Non-pigmented ciliary epithelial cell (primary cell): Measurements from ENCODE around the gene TBXAS1.

Experiments
- DNase-seq: peaks from one replicate; pipeline ENCODE4 v3.0.0-alpha.2; 2010; ENCODE audit warnings: low read depth

Gene TBXAS1

DNA sequence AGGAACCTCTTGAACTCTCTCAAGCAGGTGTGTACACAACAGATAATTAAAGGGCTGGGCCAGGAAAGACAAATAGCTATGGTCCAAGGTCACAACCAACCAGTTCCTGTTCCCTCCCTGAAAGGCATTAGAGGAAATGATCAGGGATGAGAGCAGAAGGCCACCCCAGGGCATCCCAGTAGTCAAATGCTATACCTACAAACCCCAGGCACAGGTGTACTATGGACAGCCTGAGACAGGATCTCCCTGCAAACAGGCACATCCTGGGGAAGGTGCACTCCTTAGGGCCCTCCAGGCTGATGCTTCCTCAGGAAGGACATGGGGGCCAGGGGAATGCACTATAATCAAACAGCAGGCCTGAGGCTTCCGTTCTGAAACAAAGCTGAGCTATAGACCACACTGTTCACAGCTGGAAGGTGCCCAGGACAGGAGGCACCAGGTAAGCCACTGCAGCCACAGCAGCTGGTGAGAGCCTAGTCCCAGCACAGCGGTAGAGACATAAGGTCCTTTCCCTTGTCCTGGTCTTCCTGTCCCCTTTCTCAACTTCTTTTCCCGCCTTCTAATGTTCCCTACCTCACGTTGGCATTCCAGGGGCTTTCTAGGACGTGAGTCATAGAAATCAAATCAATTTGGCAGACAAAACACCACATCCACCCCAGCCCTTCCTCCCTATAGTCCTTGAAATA lies 220.4 kb downstream of the TBXAS1 start:
- no peak for DNase-seq

- no peak for DNase-seq
These were observed 221.0 kb downstream of the TBXAS1 start for GRCh38 chr7:140050100-140050499.

DNA sequence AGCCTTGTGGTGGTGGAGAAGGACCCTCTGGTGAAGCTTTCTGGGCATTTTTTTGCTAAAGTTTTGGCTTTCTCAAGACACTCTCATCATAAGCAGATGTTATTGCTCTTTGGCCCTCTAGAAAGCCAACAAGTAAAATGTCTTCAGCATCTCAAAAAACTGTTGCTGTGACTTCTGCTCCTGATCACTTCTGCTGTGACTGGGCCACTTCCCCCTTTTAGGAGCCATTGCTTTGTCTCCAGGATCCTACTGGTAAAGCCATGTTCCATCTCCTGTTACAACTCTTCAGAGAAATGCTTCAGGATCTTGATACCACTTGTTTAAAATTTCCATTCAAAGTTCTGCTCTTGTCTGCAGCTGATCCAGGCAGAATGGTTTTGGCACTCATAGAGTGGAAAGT lies 222.8 kb downstream of the TBXAS1 start:
- no peak for DNase-seq

- no peak for DNase-seq
These were observed 224.9 kb downstream of the TBXAS1 start for GRCh38 chr7:140053812-140054539.

- DNase-seq, result no peak
These were observed 225.7 kb downstream of the TBXAS1 start for GRCh38 chr7:140054751-140055150.

DNA sequence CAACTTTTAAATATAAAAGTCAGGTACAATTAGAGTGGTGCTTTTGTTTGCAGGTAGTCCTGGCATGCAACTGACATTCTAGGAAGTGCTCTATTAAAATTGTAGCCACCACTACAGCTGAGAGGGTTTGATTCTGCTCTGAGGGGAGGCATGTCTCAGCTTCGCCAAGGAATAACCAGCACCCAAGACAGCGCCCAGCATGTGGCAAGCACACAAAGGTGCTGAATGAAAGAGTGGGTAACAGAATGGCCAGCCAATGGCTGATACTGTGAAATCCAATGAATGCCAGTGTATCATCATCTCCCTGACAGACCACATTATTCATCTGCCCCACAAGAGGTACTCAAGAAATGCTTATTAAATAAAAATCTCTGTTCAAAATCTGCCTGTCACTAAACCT lies 226.8 kb downstream of the TBXAS1 start:
- no peak for DNase-seq

DNA sequence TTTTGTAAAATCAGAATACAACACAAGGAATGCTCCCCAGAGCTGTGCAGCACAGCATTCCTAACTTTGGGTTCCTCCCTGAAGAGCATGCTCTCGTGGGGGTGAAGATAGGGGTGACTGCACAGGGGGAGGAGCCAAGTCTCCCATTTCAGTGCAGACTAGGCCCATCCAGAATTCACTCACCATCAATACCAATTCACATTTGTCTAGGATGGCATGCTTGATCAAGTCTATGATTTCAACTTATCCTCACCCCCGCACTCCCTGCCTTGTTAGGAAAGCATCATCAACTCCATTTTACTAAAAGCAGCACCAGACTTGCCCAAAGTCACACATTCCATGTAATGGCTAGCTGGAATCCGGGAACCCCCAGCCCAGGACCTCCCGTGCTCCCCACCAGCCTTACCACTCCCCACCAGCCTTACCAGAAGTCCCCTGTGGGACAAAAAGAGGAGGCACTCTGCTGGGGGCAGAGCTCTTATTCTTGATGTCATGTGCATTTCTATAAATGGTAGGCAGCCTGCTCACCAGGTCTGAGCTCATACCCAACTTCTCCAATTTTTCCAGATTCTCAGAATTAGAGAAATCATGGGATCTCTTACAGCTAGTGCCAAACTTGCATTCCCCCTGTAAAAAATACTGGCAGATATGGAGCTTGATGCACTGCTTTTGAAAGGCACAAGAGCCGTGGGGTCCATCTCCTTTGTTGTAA lies 227.5 kb downstream of the TBXAS1 start:
- no peak for DNase-seq

DNA sequence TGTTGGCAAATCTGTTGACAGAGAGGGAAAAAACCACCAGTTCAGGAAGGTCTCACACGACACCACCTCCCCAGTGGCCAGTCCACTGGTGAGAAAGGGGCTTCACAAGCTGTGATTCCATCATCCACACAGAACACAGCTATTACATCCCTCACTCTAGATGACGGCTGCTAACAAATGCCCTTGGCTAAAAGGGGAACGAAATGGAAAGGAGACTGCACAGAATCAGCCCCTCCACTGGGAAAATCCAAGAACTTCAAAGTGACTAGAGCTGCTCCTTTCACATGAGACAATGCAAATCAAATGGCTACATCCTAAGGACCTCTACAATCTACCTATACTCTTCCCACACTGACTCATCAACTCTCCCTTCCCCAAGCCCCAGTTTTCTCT lies 228.1 kb downstream of the TBXAS1 start:
- no peak for DNase-seq

DNA sequence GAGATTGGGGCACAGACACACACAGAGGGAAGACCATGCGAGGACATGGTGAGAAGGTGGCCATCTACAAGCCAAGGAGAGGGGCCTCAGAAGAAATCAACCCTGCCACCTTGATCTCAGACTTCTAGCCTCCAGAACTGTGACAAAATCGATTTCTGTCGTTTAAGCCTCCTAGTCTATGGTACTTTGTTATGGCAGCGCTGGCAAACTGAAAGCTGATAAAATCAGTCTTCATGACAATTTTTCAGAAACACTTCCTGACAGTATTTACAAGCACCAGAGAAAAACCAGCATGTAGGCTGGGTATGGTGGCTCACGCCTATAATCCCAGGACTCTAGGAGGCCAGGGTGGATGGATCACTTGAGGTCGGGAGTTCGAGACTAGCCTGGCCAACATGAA lies 229.5 kb downstream of the TBXAS1 start:
- DNase-seq, result no peak

DNA sequence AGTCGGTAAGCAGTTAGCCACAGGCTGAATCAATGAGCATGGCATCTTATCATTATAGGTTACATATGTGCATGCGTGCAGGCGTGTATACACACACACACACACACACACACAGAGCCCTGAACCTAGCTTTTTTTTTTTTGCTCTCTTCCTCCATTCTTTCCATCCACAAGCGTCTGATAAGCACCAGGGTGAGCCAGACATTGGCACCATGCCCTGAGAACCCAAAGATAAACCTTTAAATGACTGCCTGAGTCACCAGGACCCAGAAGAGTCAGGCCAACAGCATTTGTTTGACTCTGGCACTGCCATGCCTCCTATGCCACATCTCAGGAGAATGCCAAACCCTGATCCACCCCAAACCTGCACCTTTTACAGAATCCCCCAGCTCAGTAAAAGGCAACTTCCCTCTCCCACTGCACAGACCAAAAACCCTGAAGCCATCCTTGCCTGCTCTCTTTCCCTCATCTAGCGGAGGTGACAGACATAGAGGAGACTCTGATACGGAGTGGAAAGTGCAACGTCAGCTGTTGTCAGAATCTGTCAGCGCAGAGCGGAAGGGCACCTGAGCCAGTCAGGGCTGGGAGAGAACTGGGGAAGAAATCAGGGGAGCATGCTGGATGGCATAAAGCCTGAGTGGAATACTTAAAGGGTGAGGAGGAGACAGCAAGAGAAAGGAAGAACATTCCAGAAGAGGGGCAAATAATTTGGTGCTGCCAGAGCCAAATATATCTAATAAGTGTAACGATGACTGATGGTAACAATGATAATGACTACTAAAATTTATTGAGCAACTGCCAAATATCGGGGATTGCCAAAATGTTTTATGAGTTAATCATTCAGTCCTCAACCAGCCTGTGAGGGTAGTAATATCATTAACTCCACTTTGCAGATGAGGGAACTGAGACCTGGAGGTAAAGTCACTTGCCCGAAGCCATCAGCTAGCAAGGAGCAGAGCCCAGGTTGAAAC lies 230.5 kb downstream of the TBXAS1 start:
- peak; percentile 80 for DNase-seq

GRCh38 chr7:140060243-140060630 lies 231.2 kb downstream of the TBXAS1 start:
- DNase-seq, result no peak

- DNase-seq, result no peak
These were observed 231.9 kb downstream of the TBXAS1 start for GRCh38 chr7:140060788-140061606.

DNA sequence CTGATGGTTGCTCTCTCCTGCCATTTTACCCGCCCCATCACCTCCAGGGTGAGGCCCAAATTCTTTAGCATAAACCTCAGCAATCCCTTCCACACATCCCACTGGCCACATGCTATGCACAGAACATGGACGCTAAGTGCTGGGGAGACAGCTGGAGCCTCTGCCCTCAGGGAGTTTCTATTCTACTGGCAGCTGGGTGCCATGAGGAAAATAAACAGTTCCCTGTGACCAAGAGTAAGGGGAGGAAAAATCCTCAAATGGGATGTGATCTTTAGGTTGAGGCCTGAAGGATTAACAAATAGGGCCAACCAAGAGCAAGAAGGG lies 232.5 kb downstream of the TBXAS1 start:
- DNase-seq, result no peak

DNA sequence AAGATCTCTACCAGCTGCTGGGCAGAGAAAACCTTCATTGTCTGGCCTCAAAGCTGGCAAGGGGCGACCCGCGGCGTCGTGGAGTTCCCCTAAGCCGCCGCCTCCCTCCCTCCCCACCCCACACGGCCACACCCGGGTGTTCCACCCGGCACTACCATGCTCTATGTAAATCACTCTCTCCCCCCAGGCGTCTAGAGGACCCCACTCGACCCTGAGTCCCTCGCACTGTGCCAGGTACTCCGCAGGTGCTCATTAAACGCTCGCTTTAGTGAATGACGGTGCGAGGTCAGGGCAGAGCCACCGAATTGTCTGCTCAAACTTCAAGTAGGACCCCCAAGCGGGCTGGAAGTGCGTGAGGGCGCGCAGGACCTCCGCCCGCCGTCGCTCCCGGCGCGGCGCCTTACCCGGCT lies 233.1 kb downstream of the TBXAS1 start:
- DNase-seq, result no peak

DNA sequence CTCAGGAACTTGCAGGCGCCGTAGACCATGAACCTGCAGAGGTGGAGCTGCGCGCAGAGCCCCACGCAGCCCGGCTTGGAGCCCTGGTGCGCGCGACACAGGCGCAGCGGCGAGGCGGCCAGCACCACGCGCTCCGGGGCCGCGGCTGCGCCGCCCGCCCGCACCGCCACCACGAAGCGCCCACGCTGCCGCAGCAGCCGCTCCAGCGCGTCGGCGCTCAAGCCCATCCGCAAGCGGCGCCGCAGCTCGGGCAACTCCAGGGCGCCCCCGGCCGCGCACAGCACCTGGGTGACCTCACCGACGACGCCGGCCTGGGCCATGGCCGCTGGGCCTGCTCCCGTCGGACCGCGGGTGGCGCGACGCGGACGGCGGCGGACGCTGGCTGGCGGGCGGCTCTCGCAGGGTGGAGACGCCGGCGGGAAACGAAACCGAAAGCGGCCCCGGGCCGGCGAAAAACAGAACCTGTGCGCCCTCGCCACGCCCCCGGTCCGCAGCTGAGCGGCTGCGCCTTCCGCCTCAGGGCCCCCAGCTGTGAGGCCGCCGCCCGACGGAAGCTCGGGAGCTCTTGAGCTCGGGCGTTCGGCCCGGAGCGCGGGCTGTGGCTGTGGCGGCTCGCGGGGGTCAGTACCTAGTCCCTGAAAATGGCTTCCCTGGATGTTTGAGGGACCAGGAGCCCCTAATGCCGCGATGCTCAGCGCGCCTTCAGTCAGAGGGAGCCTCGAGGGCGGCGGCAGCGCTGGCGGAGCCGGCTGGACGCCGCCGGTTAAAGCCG lies 233.7 kb downstream of the TBXAS1 start, which contains the start of gene PARP12:
TSS of gene PARP12 (minus strand) at position 424 of the 772 bp plus-strand sequence. CDS start at position 320, 104 bp downstream.
- DNase-seq, result no peak

GRCh38 chr7:140067052-140067451 lies 238.0 kb downstream of the TBXAS1 start:
- no peak for DNase-seq

DNA sequence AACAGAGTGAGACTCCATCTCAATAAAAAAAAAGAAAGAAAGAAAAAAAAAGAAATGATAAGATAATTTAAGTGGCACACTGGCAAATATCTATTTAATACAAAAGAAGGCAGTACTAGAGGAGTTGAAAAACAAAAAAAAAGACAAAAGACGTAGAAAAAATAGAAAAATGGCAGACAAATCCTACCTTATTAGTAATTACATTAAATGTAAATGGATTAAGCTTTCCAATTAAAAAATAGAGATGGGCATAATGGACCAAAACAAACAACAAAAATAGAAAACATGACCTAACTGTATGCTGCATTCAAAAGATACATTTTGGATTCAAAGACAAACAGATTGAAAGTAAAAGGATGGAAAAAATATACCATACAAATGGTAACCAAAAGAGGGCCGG lies 239.0 kb downstream of the TBXAS1 start:
- DNase-seq, result no peak

DNA sequence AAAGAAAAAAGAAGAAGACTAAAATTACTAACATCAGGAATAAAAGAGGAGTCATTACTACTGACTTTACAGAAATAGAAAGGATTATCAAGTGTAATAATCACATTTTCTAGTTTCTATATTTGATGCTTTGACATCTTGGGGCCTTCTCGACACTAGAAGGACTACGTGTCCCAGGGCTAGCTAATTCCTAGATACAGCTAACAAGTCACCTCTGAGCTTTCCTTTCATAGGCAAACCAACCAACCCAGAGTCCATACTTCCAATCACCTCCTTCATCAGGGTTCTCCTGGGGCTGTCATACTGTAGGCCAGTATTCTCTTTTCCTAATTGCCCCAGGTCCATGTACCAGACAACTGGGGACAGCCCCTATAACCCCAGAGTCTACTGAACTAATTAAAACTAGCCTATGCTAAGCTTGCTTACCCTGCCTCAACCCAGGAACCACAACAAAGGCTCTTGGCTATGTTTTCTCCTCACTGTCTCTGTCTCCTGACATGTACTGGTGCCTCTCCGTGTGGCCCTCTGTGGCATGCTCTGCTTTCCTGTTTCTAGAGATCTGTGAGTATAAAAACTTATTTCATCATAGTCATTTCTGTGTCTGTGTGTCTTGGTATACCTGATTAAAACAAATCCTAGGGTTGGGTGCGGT lies 240.4 kb downstream of the TBXAS1 start:
- DNase-seq, result no peak
